Measurements from ENCODE around the gene SLC13A4.
"Not testable (repeated sequence)": the region's sequence is repeated elsewhere in the genome, so short reads cannot be mapped to it uniquely, and the experiment has no call there.

The SLC13A4 gene

GRCh38 chr7:135692606-135693005 lies 35.4 kb downstream of the SLC13A4 start:
- DNase-seq (ENCODE audit: low read depth), result not testable (repeated sequence)

DNA sequence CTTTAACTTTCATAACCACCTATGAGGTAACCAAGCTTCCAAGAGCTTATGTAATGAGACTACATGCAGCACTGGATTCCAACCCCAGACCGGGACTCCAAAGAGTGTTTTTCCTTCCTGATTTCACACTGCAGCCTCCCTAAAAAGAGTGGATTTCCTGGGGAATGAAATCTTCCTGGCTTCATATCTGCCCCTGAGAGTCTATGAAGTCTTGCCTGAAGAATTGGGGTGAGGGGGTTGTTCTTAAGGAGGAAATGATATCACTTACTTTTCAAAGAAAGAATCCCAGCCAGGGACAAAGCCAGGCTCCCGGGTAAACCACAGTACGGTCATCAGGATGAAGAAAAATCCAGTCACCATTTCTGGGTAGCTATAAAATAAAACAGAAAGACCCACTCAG lies 35.9 kb downstream of the SLC13A4 start:
- DNase-seq (ENCODE audit: low read depth), result no peak

- peak; percentile 14 for DNase-seq (ENCODE audit: low read depth)
Measured at GRCh38 chr7:135690566-135690965, 37.4 kb downstream of the SLC13A4 start.

- DNase-seq (ENCODE audit: low read depth), result no peak
Measured at GRCh38 chr7:135687466-135687865, 40.5 kb downstream of the SLC13A4 start.

GRCh38 chr7:135685306-135686084 lies 42.5 kb downstream of the SLC13A4 start:
- DNase-seq (ENCODE audit: low read depth), result no peak

- DNase-seq (ENCODE audit: low read depth), result no peak
Measured at GRCh38 chr7:135684699-135685098, 43.3 kb downstream of the SLC13A4 start.

DNA sequence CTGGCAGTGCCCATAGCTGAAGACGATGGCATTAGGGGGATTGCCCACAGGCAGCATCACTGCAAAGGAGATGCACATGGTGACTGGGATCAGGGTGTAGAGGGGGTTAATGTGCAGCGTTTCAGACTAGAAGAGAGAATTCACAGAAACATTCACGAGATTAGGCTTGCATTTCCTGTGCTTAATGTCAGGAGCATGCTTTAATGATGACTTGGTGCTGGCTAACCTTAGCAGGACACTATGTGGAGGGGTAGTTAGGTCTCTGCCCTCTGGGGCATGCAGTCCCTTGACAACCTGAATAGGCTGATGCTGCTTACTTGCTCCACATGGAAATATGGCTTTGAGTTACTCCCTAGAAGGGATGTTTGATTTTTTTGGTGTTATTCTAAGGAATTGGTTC lies 43.9 kb downstream of the SLC13A4 start:
- DNase-seq (ENCODE audit: low read depth), result no peak

DNA sequence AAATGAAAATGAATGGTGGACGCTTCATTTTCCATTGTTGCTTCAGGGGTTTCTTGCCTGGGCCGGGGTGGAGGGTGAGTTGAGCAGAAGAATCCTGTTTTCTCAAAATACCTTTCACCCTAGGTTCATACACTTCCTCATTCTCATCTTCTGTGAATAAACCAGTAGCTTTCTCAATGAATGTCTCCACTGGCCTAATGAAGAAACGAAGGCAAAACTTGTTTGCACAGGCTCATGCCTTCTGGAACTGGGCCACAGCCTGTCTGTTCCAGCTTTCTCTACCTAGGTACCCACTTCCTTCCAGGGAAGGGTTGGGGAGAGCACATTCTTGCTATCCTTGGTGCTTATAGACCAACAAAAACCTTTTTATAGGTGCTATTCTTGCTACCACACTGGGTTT lies 44.4 kb downstream of the SLC13A4 start:
- no peak for DNase-seq (ENCODE audit: low read depth)

DNA sequence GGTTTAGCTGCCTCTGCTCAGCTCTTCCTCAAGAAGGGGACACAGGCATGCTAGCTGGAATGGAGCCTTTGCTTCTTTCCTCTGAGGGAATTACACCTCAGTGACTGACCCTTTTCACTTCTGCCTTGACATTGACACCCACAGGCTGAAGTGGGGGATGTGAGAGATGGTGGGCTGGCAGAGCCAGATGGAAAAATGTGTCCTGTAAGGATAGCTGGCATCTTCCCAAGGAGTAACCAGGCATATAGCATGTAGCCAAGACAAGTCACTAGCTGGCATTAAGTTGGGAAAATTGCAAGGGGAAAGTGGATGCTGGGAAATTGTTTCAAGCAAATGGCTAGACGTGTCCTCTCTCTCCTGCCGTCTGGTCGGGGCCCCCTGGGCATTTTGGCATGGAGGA lies 45.8 kb downstream of the SLC13A4 start:
- DNase-seq (ENCODE audit: low read depth), result no peak

GRCh38 chr7:135681762-135682161 lies 46.2 kb downstream of the SLC13A4 start:
- no peak for DNase-seq (ENCODE audit: low read depth)

DNA sequence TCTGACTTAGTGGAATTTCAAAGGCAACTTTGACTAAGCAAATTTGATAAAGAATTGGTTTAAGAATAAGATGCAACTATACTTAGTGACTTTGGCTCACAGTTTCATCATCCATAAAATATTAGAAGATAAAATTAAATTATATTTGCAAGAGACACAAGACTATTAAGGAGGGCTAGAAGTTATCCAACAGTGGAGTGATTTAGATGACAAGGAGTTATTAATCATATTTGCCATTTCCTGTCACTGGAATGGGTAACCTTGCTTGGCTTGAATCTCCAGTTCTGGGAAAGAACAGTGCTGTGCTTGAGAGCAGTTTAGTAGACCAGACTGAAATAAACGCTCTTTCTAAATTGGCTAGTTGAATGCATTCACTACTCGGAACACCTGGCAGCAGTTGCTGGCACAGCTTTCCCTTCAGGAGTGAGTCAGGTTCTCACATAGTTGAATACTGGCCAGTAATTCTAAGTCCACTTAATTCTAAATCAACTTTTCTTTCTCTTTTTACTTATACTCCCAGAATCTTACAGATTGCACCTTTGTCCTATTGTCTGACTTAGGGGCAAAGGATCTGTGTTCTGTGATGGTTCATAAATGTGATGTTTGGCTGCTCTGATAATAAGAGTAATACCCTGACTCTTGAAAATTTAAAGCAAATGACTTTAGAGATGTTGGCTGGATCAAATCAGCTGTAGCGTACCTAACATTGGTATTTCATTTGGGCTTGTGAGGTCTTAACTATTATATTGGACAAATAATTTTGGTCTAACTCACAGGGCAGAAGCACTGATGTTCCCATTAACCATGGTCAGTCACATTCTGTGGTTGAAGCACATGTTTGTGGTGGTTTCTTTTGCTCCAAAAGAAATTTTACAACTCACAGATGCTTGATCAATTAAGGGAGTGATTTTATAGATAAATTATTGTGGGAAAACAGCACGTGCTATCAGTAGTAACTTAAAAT lies 49.1 kb downstream of the SLC13A4 start:
- no peak for DNase-seq (ENCODE audit: low read depth)

- DNase-seq (ENCODE audit: low read depth), result peak; percentile 18
Measured at GRCh38 chr7:135673360-135673706, 54.7 kb downstream of the SLC13A4 start.

GRCh38 chr7:135672560-135673359 lies 55.2 kb downstream of the SLC13A4 start:
- DNase-seq (ENCODE audit: low read depth), result peak; percentile 67

GRCh38 chr7:135670179-135670578 lies 57.8 kb downstream of the SLC13A4 start:
- peak; percentile 73 for DNase-seq (ENCODE audit: low read depth)

- DNase-seq (ENCODE audit: low read depth), result no peak
Measured at GRCh38 chr7:135669774-135670173, 58.2 kb downstream of the SLC13A4 start.

DNA sequence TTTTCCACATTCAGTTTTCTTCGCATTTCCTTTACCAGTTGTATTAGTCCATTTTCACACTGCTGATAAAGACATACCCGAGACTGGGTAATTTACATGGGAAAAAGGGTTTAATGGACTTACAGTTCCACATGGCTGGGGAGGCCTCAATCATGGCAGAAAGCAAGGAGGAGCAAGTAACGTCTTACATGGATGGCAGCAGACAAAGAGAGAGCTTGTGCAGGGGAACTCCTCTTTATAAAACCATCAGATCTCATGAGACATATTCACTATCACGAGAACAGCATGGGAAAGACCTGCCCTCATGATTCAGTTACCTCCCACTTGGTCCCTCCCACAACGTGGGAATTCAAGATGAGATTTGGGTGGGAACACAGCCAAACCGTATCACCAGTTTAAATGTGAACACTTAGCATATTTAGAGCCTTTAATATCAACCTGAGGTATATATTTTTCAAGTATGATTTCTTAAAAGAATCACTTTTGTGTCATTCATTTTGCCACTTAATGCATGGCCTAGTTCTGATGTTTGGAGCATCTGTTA lies 59.1 kb downstream of the SLC13A4 start:
- not testable (repeated sequence) for DNase-seq (ENCODE audit: low read depth)

DNA sequence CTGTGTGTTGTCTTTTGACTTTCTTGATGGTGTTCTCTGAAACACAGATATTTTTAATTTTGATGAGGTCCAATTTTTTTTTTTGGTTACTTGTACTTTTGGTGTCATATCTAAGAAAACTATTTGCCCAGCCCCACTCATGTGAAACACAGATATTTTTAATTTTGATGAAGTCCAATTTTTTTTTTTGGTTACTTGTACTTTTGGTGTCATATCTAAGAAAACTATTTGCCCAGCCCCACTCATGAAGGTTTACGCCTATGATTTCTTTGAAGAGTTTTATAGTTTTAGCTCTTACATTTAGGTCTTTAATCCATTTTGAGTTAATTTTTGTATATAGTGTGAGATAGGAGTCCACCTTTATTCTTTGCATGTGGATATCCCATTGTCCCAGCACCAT lies 60.4 kb downstream of the SLC13A4 start:
- DNase-seq (ENCODE audit: low read depth), result not testable (repeated sequence)

- DNase-seq (ENCODE audit: low read depth), result no peak
Measured at GRCh38 chr7:135666846-135667245, 61.1 kb downstream of the SLC13A4 start.

DNA sequence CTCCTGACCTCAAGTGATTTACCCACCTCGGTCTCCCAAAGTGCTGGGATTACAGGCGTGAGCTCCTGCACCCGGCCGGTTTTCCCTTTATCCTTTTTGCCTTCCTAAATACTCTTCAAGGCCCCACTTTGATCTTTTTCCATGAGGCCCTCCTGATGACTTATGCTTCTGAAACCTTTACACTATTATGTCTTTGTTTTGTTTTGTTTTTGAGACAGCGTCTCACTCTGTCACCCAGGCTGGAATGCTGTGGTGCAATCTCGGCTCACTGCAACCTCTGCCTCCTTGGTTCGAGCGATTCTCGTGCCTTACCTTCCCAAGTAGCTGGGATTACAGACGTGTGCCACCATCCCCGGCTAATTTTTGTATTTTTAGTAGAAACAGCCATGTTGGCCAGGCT lies 61.8 kb downstream of the SLC13A4 start:
- DNase-seq (ENCODE audit: low read depth), result peak; percentile 12

DNA sequence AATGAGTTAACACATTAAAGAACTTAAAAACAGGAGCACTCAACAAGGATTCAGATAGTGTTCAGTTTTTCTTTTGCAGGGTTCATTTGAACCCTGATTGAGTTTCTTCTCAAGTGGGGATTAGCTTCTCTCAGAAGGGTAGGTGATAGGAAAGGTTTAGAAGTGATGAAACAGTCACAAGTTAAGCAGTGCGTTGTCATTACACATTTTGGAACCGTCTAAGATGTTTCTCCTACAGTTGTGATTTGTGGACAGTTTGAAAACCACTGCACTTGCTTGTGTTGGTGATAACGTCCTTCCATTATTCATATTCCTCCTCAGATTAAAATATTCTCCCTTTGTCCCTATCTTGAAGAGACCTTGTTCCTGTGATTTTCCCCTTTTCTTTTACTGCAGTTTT lies 62.9 kb downstream of the SLC13A4 start:
- DNase-seq (ENCODE audit: low read depth), result no peak

GRCh38 chr7:135664046-135664589 lies 63.9 kb downstream of the SLC13A4 start:
- DNase-seq (ENCODE audit: low read depth), result peak; percentile 43

All from fibroblast of gingiva (primary cell).